Right forelimb (tissue), 1 donor: ENCODE data around the gene GLRX5.

Source experiments
- DNase-seq: peaks from one replicate; pipeline ENCODE4 v3.0.0-alpha.2; 2018

GLRX5 gene

DNA sequence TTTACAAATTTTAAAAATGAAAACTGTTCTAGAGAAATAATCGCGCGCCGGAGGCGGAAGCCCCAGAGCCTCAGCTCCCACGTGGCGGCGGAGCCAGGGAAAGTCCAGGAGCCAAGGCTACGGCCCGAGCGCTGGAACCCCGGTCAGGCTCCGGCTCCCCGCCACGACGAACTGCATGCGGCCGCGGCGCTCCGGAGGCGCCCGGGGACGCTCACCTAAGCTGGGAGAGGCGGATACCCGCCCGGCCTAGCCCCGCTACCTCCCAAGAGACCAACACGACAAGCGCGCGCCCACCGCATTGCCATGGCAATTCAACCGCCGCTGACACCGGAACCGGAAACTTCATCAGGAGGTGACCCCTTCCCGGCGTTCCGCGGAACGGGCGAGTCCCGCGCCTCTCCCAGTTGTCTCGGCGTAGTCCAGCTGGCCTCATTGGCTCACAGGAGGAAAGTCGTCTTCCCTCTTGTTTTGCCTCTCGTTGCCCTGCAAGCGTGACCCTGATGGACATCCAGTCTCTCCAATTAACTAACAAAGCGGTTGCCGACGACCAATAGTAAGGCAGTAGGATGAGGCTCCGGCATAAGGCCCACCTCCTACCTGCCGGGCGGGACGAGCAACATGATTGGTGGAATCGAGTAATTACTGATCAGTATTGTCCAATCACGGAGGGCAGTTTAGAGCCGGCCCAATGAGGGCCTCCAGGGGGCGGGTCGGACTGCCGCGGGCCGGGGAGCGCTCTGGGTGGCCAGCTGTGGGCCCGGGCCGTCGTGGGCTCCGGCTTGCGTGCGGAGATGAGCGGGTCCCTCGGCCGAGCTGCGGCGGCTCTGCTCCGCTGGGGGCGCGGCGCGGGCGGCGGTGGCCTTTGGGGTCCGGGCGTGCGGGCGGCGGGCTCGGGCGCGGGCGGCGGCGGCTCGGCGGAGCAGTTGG is at the start of gene GLRX5:
GLRX5 (plus strand) TSS at position 752 of the 927 bp plus-strand sequence; CDS start at position 792, 40 bp downstream.
- DNase-seq: peak; percentile 97

DNA sequence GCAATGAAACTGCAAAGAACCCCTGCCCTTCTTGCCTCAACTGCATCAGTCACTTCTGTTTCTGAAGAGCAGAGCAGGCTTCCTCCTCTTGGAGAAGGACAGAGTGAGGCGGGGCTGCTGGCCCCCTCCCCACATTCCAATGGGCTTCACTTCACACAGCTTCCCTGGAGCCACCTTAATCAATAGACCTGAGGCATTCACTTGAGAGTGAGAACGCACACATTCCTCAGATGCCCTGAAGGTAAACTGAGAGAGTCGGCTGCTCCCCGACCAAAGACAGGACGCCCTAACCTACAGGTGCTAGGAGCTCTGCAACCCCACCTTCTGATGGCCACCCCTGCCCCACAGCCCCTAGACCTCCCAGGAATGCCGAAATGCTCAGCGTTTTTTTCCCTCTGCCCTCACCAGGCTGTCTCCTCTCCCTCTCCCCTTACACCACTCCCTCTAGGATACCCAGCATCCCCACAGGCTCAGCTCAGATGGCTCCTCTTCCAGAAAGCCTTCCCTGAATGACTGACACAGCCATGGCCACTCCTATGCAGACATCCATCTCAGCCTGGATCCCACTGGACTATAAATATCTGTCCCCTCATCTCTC is 49.5 kb upstream of the GLRX5 start:
- DNase-seq: no peak

DNA sequence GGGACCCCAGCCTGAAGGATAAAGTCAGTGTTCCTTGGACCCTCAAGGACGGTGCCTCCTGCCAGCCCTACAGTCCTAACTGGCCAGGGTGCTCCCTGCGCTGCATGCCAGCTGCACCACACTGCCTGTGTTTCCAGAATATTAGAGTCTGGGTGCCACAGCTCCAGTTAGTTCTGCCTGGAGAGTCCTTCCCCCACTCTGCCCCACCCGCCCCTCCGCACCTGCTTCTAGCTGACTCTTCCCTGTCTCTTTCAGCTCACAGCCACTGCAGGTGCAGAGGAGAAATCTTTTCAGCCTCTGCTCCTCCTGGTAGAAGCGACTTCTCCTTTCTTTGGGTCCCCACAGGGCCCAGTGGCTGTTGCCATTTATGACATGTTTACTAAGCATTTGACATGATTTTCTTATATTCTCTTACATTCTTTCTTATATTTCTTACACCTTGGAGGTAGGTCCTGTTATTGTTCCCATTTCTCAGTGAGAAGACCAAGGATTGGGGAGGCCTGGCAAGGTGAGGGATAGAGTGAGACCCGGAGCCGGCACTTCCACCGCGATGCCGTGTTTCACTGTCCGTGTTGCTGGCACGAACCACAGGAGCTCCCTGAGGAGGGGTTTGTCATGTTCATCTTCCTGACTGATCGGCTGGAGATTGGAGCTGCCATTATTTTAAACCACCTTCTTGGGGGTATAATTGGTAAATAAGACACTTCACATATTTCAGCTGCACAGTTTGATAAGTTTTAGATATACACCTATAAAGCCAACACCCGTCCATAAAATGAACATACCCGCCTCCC is 47.8 kb upstream of the GLRX5 start:
- DNase-seq: no peak

DNA sequence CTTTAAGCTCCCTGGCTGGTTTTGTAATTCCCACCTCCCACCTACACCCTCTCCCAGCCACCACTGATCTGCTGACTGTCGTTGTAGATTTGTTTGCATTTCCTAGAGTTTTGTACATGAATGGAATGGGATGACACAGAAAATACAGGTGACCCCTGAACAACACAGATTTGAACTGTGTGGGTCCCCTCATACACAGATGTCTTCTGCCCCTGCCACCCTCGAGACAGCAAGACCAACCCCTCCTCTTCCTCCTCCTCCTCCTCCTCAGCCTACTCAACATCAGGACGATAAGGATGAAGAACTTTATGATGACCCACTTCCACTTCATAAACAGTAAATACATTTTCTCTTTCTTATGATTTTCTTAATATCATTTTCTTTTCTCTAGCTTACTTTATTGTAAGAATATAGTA is 47.2 kb upstream of the GLRX5 start:
- DNase-seq: no peak

DNA sequence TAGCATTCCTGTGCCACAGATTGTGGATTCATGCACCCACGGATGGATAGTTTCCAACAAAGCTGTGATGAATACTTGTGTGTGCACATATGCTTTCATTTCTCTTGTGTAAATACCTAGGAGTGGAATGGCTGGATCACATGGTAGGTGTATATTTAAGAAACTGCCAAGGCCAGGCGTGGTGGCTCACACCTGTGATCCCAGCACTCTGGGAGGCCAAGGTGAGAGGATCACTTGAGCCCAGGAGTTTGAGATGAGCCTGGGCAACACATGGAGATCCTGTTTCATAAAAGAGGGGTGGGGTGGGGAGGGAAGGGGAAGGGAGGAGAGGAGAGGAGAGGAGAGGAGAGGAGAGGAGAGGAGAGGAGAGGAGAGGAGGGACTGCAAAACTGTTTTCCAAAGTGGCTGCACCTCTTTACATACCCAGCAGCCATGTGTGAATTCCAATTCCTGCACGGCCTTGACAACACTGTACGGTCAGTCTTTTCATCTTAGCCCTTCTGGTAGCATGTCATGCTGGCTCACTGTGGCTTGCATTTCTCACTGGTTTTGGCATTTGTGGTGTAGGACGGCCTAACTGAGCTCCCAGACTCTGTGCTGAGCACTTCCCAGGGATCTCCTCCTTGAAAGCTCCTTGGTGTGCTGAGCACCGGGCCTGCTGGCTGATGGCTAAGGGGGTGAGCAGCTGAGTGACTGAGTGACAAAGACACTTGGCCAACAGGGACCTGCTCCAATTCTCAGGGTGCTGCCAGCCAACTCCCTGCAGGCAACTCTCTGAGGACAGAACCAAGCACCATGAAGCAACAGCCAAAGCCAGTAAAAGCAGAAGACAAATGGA is 46.3 kb upstream of the GLRX5 start:
- no peak for DNase-seq

DNA sequence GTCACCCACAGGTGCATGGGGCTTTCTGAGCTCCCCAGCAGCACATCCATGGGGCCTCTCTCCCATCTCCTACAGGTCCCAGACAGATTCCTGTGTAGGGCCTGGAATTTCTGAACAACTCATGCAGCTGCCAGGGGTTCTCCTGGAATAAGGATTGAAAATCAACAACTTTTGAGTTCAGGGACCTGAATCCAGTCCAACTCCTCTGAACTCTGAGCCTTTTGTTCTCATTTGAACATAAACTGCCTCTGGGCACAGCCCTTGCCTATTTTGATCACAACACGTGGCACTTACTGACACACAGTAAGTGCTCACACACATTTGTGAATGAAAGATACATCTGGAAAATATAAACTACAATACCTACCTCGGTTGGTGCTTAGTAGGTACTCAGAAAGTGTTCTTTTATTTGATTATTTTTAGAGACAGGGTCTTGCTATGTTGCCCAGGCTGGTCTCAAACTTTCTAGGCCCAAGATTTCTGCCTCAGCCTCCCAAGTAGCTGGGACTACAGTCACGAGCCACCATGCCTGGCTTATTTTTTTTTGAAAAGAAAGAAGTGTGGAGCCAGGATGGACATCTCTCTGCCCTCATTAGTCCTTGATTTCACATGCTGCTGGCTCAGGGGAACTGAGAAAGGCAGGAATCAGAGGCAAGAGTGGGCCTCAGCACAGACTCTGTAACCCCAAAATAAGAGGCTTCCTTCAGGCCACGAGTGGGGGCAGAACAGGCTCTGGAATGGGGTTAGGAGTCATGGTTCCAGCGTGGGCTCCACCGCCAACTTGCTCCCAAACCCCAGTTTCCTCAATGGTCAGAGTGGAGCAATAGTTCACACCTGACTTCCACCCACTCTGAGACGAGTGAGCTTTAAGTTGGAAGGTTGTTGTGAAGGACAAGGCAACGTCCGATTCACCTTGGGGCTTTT is 45.4 kb upstream of the GLRX5 start:
- DNase-seq: no peak

DNA sequence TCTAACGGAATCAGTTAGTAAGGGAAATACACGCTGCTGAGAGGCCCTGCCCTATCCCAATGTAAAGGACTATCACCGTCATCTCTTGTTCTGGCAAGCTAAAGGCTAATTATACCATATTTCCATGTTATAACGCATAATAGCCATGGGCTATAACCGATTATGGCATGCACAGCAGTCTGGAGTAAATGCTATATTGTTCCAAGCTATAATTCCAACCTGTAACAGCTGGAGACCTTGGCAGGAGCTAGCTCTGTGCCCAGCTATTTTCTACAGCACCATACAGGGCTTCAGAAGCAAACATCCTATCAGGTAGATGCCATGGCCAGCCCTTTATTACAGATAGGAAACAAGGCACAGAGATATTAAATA is 44.7 kb upstream of the GLRX5 start:
- no peak for DNase-seq

DNA sequence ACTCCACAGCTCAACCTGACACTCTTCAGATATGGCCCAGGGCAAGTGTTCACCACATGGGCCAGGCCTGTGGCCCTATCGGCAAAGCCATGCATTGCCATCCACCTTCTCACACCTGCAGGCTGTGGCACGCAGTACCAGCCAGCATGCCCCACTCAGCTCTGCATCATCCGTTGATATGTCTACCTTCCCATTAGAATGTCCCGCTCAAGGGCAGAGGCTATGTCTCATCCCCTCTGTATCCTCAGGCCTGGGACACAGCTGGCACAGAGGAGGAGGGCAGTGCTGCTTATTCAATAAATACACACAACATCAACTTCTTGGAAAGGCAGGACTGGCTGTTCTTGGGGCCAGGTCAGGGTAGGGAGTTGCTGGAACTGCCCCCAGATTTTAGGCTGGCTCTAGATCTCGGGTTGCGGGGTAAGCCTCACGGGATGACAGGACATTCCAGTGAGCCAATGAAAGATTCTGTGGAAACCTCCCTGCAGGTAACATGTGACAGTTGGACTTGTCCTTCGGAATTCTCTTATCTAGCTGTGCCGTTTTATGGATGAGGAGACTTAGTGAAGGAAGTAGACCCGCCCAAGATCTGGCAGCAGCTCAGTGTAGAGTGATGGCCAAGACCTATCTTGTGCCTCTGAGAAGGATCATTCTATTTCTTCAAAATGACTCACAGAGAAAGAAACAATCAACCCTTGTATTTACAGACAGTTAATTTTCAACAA is 44.0 kb upstream of the GLRX5 start:
- no peak for DNase-seq

DNA sequence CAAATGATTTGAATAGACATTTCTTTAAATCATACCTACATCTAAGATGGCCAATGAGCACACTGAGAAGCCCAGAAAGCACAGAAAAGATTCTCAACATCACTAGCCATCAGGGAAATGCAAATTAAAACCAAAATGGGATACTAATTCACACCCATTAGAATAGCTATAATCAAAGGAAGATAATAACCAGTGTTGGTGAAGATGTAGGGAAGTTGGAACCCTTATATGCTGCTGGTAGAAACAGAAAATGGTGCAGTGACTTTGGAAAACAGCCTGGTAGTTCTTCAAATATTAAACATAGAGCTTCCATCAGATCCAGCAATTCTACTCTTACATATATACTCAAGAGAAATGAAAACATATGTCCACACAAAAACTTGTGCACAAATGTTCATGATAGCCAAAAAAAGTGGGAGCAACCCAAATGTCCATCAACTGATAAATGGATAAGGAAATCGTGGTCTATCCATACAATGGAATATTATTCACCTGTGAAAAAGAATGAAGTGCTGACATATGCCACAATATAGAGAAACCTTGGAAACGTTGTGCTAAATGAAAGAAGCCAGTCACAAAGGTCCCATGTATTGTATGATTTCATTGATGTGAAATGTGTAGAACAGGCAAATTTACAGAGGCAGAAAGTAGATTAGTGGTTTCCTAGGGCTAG is 42.8 kb upstream of the GLRX5 start:
- DNase-seq: no peak

DNA sequence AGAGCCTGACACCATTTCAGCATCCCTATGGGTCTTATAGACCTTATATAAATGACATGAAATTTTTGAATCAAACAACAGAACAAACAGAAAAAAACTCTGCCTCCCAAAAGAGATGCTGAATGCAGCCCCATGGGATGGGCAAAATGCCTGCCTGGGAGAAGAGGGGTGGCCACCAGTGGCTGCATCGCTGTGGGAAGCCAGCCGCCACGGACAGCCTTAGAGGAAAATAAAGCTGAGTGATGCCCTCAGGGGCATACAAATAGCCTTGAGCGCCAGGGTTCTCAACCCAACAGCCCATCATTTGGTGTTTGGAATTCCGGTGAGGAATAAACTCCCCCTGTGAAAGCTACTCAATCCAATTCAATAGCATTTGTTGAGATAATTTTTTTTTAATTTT is 41.3 kb upstream of the GLRX5 start:
- no peak for DNase-seq

DNA sequence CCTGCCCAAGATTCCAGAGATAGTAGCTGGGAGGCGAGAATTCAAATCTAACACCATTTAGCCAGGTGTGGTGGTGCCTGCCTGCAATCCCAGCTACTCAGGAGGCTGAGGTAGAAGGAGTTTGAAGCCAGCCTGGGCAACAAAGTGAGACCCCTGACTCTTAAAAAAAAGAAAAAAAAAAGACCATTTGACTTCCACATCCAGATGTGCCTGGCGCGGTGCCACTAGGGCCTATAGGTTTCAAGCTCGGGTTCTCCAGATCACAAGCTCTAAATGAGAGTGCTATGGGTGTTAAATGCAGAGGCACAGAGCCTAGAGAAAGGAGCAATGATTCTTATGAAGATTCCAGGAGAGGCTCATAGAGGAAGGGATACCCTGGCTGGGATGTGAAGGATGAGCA is 40.9 kb upstream of the GLRX5 start:
- DNase-seq: no peak

DNA sequence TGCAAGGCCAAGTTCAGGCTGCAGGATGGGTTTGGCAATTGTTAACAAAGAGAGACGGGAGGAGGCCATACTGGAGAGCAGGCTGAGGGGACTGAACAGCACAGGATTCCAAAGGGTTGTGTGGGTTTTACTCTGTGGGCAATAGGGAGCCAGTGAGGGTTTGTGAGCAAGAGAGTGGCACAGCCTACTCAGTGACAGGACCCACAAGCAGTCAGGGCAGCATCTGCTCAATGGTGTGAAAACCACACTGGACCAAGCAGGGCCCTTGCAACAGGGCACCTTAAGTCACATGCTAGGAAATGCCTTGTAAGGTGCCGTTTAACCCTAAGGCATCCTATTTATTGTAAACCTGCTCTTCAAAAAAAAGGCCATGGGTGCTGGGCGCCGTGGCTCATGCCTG is 40.4 kb upstream of the GLRX5 start:
- DNase-seq: no peak

DNA sequence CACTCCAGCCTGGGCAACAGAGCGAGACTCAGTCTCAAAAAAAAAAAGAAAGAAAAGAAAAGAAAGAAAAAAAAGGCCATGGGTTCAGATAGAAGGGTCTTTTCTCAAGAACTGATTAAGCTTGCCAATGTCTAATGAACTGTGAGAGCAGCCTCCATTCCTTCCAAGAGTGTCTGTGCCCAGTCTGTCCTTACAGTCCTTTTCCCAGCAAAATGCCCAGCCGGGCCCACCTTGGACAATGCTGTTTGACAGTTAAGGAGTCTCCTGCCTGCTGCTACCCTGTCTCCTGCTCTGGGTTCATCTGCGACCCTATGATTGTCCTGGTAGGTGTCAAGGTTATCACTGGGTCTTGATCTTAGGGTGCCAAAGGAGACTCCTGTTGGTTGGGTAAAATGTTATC is 39.8 kb upstream of the GLRX5 start:
- no peak for DNase-seq

DNA sequence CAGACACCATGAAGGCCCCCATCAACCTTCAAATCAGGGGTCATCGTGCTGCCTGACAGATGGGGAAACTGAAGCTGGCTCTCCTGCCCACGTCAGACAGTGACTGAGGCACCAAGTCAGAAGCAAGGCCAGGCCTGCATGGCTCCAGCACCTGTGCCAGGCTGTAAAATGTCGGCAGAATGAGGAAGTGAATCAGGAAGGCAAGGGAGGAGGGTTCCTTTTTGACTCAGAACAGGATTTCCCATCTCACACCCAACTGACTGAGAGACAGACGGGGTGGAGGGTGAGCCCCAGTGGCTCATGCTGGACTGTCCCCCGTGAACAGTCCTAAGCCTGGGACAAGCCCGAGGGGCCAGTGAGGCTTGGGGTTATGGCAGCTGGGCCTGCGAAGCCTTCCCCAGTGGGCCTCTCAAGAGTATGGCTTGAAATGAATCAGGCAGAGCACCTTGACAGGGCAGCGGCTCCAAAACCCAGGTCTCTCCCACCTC is 39.3 kb upstream of the GLRX5 start:
- DNase-seq: no peak

DNA sequence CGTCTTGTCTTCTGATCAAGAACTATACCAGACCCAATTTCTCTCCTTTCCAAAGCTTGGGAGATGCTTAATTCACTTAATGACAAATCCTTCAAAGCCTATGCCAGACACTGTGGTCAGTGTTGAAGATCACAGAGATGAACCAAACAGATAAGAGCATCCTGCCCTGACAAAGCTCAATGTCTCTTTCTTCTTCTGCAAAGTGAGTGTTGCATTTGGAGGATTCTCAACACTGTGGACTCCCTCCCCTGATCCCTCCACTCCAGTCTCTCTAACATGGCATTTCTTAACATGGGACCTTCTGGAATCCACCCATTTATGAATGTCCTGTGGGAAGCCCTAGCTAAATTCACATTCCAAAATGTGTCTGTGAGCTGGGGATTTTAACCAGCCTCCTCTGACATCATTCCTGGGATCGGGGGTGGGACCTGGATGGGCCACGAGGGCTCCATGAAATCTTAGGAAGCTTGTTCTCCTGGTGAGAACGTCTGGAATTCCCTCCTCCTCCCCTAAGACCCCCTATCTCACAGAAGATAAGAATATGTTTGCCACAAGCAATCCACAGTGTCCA is 38.7 kb upstream of the GLRX5 start:
- DNase-seq: no peak

DNA sequence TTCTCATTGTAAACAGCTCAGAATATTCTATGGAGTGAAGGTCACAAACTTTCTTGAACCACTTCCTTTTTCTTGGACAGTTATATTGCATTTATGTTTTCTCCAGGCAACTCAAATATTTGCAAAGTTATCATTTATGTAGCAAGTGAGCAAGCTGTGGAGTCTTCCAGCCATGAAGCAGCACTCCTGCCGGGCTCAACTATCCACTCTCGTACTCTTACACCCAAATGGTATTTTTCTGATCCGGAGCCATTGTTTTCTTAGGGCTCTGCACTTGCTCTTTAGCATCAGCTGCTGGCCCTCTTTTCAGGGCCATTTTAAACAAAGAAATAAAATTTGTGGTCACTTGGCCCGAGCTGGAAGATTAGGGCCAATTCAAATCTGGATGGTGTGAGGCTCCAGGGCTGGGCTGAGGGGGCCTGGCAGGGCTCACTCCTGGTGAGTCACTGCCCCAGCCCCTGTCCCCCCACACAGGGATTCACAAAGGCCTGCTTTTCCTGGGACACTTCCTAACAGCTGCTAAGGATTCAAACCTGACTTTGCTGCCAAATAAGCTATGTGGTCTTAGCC is 38.1 kb upstream of the GLRX5 start:
- DNase-seq: peak; percentile 67

DNA sequence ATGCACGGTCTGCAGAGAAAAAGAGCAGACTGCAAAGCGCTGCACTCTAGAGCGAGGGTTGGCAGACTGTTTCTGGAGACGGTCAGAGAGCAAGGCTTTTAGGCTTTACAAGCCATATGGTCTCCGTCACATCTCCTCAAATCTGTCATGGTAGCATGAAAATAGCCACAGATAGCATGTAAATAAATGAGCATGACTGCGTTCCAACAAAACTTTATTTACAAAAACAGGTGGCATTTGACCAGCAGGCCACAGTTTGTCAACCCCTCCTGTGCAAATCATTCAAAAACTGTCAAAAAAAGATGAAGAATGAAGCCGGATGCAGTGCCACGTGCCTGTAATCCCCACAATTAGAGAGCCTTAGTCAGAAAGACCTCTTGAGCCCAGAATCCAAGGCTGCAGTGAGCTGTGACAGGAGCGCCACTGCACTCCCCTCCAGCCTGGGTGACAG is 37.3 kb upstream of the GLRX5 start:
- DNase-seq: no peak

DNA sequence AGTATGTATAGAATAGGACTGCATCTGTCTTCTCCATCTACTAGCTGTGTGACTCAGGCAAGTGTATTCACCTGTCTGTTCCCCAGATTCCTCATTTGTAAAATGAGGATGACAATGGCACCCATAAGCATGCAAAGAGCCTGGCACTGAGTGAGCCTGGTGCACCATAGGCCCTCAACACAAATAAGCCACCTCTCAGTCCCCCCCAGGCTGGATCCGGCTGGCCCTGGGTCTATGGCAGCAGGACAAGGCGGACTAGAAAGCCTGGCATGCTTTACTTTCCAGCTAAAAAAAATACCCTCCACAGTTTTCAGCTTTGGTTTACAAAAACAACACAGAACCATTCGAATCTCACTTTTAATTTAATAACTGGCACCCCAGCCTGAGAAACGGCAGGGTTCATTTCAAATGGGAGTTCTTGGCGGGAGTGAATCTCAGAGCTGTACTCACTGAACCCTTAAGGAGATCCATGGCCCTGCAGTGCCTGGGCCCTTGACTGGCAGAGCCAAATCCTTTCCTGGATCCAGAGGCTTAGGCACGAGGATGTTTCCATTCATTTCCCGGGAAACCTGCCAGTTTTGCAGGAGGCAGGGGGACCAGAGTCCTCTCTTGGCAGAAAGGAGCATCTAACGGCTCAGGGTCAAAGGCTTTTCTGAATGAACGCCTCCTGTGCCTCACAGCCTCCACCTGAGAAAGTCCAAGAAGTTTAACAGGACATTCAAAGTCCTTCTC is 36.1 kb upstream of the GLRX5 start:
- peak; percentile 77 for DNase-seq

DNA sequence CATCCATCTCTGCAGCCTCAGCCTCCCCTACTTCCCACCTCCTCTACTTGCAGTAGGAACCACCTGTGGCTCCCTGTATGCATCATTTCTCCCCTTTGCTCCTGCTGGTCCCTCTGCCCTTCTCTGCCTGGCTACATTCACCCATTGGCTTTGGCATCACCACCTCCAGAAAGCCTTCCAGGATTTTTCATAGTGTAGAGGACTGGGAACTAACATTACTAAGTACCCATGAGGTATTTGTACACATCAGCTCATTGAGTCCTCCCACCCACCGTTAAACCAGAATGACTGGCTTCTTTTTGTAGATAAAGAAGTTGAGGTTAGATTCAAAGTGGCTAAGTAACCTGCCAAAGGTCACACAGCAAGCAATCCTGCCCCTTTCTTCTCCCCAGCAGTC is 35.5 kb upstream of the GLRX5 start:
- no peak for DNase-seq
